ENCODE results near the gene ITPA. TPM values are rescaled to one million over a fixed set of nuclear protein-coding genes. Genes with fewer than 3 reads are reported as not detected.
A peak's percentile ranks its signal among the peaks of the same experiment; 100 is the strongest.

ITPA gene
- total and polyA plus RNA-seq, 2 experiments from 2014 or later: 57.5 to 81.7 TPM

- H3K9me2 ChIP-seq (ENCODE audit: insufficient read depth): no peaks in the 10 kb centered on the region
- H3K4me3 ChIP-seq: peak overlapping the region; percentile 96
- no peaks in the 10 kb centered on the region; the same call in 1 of the 2 replicates for H3K4me1 ChIP-seq (ENCODE audit: insufficient read depth)
- peak; percentile 16 for ATAC-seq
- no peaks in the 10 kb centered on the region for H3K36me3 ChIP-seq (ENCODE audit: insufficient read depth)
- no peak for TF ChIP-seq EZH2 (IDR thresholded peaks at IDR 0.05; ENCODE audit: low read depth, unreplicated experiment)
- TF ChIP-seq ZNF462 (CRISPR knock-in tag; IDR thresholded peaks at IDR 0.05): no peak
- no peak for TF ChIP-seq CREB1 (CRISPR knock-in tag; IDR thresholded peaks at IDR 0.05; ENCODE audit: low read depth)
- no peak for TF ChIP-seq REST (IDR thresholded peaks at IDR 0.05; ENCODE audit: unreplicated experiment)
- TF ChIP-seq JUNB (IDR thresholded peaks at IDR 0.05; ENCODE audit: unreplicated experiment): no peak
- TF ChIP-seq ZNF114 (CRISPR knock-in tag; IDR thresholded peaks at IDR 0.05): no peak
- no peak for TF ChIP-seq STAT1 (IDR thresholded peaks at IDR 0.05; ENCODE audit: unreplicated experiment)
- no peak for TF ChIP-seq NANOG (IDR thresholded peaks at IDR 0.05; ENCODE audit: borderline replicate concordance)
- no peak for TF ChIP-seq ETS1 (IDR thresholded peaks at IDR 0.05)
- no peak for TF ChIP-seq CTCF (conservative IDR thresholded peaks at IDR 0.05; ENCODE audit: low read depth in 2 of 2)
- TF ChIP-seq POLR2AphosphoS5 (IDR thresholded peaks at IDR 0.05; ENCODE audit: low read depth): no peak
- TF ChIP-seq ZNF331 (CRISPR knock-in tag; IDR thresholded peaks at IDR 0.05; ENCODE audit: low read depth): no peak
- no peak for TF ChIP-seq EZH2phosphoT487 (IDR thresholded peaks at IDR 0.05; ENCODE audit: unreplicated experiment)
- H3K27me3 ChIP-seq (ENCODE audit: insufficient read depth): peaks cover 46% of the 10 kb centered on the region
- no peak overlapping the region for H3K27ac ChIP-seq (ENCODE audit: low read depth)
- peak; percentile 60 for DNase-seq (ENCODE audit: low spot score)
- H3K27me3 Mint-ChIP-seq (ENCODE audit: insufficient read depth, low read depth, poor library complexity): peaks cover 61% of the 10 kb centered on the region
- peak overlapping the region; percentile 99 for H2AFZ ChIP-seq
- peaks cover 21% of the 10 kb centered on the region for H3K4me1 Mint-ChIP-seq
- peak overlapping the region; percentile 96 for H3K4me2 ChIP-seq
- peaks cover 7% of the 10 kb centered on the region; the same call in 1 of the 3 replicates for H3K36me3 Mint-ChIP-seq (ENCODE audit: low read depth)
- H3F3A ChIP-seq (replicated peaks; ENCODE audit: low read depth): 0 out of 2 replicates have a peak, but pooled peaks cover 6% of the 10 kb centered on the region
- no peaks in the 10 kb centered on the region for H3K9me3 Mint-ChIP-seq
- no peak overlapping the region for H3K27ac Mint-ChIP-seq
- H4K20me1 ChIP-seq (replicated peaks; ENCODE audit: insufficient read depth): no peaks in the 10 kb centered on the region; the same call in 1 of the 2 replicates
- H3K79me2 ChIP-seq (replicated peaks; ENCODE audit: insufficient read depth): no peaks in the 10 kb centered on the region
- H3K4me3 Mint-ChIP-seq: peak overlapping the region; percentile 91
Observed at GRCh38 chr20:3239867-3240775, 30.8 kb downstream of the ITPA start.

Measured in GM23338 (cell line).